SKM-1 treated with dmso at 0.1 percent for 144 hours (cell line): Measurements from ENCODE around the gene OCA2.
"Not testable (repeated sequence)": the region's sequence is repeated elsewhere in the genome, so short reads cannot be mapped to it uniquely, and the experiment has no call there.

ENCODE experiments used
- DNase-seq: peaks from one replicate; lab custom pipeline; 2025; ENCODE audit not compliant: unreplicated experiment; lab: John Stamatoyannopoulos, UW

The OCA2 gene

DNA sequence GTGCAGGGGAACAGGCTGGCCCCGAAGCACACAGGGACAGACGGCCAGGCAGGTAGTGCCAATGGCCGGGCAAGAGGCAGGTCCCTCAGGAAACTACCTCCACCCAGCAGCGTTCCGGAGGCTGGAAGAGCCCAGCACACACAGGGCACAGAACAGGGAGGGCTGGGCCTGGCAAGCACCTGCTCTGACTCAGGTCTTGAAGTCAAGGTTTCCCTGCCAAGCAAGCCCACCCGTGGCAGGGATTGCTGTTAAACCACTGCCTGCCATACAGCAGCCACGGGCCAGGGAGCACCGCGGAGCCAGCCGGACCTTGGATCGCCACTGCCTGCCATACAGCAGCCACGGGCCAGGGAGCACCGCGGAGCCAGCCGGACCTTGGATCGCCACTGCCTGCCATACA is 22.5 kb upstream of the OCA2 start:
- not testable (repeated sequence) for DNase-seq

DNA sequence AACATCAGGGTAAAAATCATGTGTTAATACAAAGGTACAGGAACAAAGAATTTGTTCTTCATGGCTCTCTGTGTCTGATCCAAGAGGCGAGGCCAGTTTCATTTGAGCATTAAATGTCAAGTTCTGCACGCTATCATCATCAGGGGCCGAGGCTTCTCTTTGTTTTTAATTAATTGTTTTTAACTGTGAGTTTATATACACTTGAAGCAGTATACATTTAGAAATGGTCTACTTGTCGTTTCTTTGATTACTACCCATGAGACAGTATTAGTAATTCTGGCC is 21.2 kb upstream of the OCA2 start:
- no peak for DNase-seq

GRCh38 chr15:28118531-28118930 is 19.4 kb upstream of the OCA2 start:
- DNase-seq: no peak

DNA sequence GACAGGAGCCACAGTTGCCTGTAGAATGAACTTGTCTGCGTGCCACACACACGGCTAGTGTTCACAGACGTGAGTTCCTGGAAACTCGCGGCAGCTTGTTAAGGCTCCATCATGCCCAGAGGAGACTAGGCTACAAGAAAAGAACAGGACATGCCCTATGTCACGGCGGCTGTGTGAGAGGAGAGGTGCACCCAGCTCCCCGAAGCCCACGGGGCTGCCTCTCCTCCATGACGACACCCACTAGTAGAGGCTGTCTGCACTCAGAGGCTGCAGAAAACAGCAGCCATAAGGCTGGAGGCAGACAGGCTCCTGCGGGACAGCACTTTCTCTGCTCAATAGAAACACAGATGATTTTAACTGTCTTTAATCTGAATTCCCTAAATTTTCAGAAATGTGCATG is 19.0 kb upstream of the OCA2 start:
- no peak for DNase-seq

- DNase-seq: no peak
Observed at GRCh38 chr15:28117432-28117990, 18.4 kb upstream of the OCA2 start.

- DNase-seq: no peak
Observed at GRCh38 chr15:28116521-28117431, 17.7 kb upstream of the OCA2 start.

GRCh38 chr15:28115871-28116270 is 16.8 kb upstream of the OCA2 start:
- no peak for DNase-seq

GRCh38 chr15:28114721-28115622 is 15.9 kb upstream of the OCA2 start:
- no peak for DNase-seq

GRCh38 chr15:28114114-28114455 is 15.0 kb upstream of the OCA2 start:
- no peak for DNase-seq

- no peak for DNase-seq
Observed at GRCh38 chr15:28113394-28114113, 14.4 kb upstream of the OCA2 start.

- no peak for DNase-seq
Observed at GRCh38 chr15:28112962-28113361, 13.8 kb upstream of the OCA2 start.

- no peak for DNase-seq
Observed at GRCh38 chr15:28112101-28112760, 13.1 kb upstream of the OCA2 start.

DNA sequence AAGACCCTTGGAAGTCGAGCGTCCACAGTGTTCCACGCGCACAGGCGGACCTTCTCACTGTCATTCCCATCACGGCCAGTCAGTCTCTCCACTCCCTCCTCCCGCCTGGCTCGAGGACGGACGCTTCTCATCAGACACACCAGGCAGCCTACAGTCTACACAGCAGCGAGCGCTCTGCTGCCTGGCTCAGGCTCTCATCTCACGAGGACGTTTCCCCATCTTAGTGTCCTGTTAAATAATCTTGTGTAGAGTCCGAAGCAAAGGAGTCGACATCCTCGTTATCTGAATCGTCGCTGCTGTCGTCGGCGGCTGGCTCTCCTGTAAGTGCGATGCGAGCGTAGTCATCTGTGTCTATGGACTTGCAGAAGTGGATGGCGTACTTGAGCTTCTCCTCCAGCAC is 12.4 kb upstream of the OCA2 start:
- no peak for DNase-seq

DNA sequence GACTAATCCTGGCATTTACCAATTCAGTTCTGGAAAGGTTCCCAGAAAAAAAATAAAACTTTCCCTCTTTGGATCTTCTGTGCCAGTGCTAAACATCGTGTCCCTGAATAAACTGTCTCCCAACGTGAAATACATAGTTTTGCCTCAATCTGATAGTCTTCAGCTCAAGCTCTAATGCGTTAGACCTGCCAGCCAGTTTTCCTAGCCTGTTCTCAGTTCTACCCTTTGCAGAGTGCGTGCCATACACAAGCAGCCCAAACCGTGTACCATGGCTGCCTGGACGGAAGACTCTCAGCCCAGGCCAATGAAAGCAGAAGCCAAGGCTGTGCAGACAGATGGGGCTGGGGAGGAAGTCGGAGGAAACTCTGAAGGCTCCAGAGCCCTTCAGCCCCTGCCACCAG is 11.4 kb upstream of the OCA2 start:
- DNase-seq: no peak

GRCh38 chr15:28109626-28110455 is 10.7 kb upstream of the OCA2 start:
- DNase-seq: no peak

DNA sequence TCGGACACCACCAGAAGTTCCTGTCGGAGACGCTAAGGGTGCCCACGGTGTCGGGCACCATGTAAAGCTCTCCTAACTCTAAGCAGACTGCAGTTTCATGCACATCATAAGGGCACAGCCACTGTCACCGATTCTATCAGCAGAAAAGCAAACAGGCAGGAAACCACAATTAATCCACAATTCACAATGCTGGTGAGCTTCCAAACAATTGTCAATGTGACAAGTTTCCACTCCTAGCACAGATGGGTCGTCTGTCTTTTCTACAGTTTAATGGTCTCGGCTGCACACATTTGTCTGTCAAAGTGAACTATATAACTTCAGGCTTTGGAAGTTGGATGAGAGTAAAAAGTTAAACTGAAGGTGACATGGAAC is 8.8 kb upstream of the OCA2 start:
- DNase-seq: no peak

GRCh38 chr15:28107111-28107903 is 8.2 kb upstream of the OCA2 start:
- no peak for DNase-seq

- no peak for DNase-seq
Observed at GRCh38 chr15:28106294-28107110, 7.4 kb upstream of the OCA2 start.
